ENCODE results near the gene AMDHD1.
"Not testable (repeated sequence)": the region's sequence is repeated elsewhere in the genome, so short reads cannot be mapped to it uniquely, and the experiment has no call there.

Gene AMDHD1

DNA sequence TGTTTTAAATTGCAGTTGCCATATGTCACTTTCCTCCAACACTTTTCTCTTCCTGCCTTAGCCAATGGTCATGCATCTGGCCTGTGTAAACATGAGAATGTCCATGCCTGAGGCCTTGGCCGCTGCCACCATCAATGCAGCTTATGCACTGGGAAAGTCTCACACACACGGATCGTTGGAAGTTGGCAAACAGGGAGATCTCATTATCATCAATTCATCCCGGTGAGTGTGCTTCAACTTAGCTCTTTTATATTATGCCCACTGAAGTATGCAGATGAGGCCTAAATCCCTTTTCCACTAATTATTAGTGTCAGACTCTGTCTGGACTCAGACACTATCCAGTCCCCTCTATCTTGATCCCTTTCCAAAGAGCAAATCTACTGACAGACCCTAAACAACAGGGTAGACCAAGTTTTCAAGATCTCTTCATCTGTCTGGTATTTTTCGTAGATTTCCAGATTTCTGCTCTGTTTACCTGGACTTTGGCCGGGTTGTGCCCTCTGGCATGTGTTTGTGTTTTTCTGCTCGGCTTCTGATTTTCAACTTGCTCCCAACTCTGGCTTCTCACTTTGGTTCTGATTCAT is 23.2 kb downstream of the AMDHD1 start:
- no peak for DNase-seq

DNA sequence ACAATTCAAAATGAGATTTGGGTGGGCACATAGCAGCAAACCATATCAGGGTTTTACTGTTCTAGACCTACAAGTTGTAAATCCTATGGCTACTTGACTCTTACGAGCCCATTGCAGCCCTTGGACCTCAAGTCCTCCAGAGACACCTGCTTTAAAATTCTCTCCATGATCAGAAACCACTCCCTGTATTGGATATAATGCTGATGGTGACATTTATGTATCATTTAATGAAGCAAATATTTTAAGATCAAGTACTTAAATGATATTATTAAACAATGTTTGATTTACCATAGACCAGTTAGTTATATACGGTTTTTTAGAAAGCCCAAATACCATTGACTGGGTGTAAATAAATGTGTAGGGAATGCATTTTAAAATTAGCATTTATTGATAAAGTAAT is 24.2 kb downstream of the AMDHD1 start:
- DNase-seq = no peak

DNA sequence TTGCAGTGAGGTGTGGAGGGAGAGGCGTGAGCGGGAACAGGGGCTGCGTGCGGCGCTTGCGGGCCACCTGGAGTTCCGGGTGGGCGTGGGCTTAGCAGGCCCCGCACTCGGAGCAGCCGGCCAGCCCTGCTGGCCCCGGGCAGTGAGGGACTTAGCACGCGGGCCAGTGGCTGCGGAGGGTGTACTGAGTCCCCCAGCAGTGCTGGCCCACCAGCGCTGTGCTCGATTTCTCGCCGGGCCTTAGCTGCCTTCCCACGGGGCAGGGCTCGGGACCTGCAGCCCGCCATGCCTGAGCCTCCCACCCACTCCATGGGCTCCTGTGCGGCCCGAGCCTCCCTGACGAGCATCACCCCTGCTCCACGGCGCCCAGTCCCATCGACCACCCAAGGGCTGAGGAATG is 26.0 kb downstream of the AMDHD1 start:
- DNase-seq = not testable (repeated sequence)

DNA sequence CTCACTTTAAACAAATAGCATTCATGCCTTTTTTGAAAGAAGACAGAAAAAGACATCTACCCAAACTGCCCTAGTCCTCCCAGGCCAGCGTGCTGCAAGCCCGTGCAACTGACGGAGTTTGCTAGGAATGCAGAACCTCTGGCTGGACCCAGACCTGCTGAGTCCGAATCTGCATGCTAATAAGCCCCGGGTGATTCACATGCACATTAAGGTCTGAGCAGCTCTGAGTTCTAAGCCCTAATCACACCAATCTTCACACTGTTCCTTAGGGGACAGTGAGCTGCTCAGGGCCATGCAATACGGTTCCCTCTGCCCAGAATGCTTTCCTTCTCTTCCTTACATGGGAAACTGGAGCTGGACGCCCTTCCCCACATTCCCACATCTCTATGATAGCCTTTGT is 27.8 kb downstream of the AMDHD1 start:
- DNase-seq = no peak

DNA sequence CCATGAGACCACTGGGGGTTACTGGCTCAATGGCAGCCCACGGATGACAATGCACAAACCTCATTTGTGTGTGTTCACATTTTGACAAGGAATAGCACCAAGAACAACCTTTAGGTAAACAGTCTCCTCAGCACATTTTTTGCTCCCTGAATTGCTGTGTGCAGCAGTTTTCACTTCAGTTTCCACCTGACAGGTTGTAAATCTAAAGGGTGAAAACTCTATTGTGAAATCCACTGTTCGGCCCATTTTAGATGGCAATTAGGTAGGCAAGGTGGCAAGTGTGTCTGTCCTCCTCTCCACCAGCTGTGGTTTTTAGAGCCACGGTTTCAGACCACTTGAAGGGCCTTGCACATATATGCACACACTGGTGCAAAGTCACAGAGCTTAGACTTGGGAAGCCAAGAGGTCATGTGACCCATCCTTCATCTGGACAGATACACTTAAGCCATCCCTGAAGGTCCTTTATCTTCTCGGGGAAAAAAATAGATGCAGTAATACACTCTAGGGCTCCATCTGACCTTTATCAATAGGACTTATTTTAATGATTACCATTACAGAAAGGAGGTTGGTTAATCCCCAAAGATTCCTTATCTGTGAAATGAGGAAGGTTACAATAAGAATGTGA is 29.8 kb downstream of the AMDHD1 start:
- DNase-seq = no peak

DNA sequence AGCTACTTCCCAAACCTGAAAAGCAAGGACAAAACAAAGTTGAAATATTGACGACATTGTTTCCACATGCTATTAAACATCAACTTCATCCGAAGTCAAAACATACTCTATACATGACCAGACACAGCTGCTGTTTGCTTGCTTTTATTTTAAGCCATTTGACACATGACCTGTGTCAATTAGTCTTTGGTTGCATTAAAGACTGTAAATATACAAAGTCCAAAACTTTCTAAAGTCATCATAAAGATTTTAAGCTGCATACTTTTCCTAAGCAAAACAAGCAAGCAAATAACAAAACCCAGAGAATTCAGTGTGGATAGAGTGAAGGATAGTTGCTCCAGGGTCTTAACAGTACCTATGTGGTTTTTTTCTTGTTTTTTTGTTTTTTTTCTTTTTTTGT is 31.2 kb downstream of the AMDHD1 start:
- no peak for DNase-seq

DNA sequence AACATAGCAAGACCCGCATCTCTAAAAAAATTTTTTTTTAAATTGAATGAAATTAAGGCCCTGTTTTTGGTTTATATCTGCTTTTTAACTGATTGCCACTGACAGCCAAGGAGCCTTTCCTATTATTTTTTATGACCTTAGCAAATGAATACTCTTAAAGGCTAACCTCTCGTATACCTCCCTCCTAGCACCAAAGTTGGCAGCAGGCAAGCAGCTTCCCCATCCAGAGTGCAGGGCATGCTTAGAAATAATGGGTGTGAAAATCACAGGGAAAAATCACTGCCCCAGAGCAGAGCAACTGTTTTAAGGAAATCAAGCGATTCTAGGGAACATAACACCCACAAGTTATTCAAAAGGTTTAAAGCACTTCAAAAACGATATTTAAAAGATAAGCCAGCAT is 32.4 kb downstream of the AMDHD1 start:
- DNase-seq = no peak

DNA sequence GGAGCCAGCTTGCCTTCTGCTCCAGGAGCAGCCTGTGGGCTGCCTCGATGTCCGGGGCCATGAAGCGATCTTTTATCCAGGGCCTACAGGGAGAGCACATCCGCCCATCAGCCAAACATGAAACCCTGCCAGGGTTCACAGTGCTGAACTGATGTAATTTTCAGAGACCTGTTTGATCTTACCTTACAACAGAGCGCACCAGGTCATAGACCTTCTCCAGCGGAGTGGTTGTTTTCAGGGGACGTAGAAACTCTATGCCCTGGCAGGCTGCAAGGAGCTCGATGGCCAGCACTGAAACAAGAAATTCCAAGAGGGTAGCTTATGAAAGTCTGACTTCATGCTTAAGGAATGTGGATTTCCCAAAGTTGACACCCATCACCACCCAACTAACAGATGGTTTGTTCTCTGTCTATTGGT is 33.3 kb downstream of the AMDHD1 start:
- no peak for DNase-seq

DNA sequence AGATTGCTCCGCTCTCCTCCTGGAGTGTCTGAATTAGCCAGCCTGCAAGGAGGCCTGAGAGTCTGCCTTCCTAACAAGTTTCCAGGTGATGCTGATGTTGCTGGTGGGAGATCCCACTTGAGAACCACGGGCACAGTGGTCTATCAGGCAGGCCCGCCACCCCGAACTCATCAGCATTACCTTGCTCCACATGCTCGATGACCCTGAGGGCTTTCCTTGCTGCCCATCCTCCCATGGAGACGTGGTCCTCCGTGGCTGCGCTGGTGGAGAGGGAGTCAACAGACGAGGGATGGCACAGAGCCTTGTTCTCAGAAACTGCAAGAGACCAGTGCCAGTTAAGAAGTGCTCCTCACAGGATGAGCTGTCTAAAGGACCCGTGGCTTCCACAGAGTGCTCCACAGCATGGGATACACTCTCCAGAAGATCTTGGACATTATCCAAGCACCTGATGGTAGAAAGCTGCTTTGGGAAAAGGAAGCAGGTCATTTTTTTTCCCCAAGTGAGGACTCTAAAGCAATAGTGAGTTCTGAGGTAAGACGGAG is 34.7 kb downstream of the AMDHD1 start:
- DNase-seq = no peak

DNA sequence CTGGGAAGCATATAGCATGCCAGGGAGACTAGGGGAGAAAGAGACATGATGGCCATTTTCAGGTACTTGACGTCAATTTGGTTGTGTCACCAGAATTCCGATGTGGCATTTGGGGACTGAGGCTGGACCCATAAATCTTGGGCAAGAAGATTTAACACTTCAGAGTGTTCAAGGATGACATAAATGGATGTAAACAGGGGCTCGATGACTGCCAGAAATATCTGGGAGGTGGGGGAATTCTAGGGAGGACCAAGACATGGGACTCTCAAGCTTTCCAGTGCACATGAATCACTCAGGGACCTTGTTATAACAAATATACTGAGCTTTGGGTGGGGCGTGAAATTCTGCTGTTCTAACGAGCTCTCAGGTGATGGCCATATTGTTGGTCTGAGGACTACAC is 35.2 kb downstream of the AMDHD1 start:
- no peak for DNase-seq

DNA sequence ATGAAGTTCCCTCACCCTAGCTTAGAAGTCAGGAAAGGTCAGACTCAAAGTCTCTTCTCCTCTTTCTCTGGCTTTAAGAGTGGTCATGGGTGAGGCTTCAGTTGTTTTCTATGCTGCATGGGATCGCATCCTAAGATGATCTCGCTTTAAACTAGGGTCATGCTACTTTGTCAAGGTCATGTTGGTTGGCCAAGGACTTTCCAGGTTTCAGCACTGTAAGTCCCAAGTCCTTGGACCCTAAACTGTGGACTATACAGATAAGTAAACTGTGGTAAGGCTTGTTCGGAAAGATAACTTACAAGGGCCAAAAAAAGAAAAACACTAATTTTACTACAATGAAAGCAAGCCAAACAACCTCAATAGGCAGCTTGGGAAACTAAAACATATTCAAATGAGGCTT is 35.6 kb downstream of the AMDHD1 start:
- DNase-seq = no peak

DNA sequence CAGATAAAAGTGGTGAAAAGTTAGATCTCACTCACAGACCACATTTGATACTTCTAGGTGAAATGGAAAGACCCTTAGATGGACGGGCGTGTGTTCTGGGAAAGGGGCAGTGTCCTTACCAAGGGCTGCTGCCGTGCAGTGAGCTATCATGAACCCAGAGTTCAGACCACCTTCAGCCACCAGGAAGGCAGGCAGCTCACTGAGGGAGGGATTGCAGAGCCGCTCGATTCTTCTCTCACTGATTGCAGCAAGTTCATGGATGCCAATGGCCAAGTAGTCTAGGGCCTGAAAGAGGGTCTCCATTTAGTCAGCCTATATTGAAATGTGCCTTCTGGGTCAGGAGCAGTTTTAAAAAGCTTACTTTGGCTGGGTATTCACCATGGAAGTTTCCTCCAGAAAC is 37.3 kb downstream of the AMDHD1 start:
- no peak for DNase-seq

DNA sequence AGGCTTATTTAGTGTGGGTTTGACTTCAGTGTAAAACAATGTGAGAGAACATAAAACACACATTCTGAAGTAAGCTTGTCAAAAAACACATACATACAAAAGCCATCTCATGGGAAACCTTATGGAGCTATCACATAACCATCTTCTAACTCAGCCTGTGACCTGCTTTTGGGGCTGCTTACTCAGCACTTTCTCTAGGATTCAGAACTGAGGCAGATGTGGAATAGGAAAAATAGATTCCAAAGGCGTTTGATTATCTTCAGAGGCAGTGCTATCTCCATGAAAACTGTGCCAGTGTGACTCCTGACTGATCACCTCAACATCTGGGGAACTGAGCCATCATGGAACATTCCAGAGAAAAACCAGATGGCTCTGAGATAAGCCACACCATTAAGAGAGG is 39.5 kb downstream of the AMDHD1 start:
- no peak for DNase-seq

DNA sequence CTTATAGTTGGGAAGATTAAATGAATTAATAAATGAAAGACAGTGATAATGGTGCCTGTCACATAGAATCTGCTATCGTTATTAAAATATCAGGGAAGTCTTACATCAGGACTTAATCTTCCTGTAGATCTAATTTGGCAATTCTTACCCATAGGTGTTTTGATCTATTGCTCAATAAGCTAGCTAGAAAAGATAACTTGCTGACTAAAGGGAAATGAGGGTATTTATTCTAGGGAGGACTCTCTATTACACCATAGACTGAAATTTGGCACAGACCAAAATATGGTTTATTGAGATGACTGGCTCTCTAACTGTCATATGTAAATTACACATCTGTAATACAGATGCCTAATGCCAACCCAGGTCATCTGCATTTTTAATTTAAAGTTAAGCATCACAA is 41.6 kb downstream of the AMDHD1 start:
- no peak for DNase-seq

DNA sequence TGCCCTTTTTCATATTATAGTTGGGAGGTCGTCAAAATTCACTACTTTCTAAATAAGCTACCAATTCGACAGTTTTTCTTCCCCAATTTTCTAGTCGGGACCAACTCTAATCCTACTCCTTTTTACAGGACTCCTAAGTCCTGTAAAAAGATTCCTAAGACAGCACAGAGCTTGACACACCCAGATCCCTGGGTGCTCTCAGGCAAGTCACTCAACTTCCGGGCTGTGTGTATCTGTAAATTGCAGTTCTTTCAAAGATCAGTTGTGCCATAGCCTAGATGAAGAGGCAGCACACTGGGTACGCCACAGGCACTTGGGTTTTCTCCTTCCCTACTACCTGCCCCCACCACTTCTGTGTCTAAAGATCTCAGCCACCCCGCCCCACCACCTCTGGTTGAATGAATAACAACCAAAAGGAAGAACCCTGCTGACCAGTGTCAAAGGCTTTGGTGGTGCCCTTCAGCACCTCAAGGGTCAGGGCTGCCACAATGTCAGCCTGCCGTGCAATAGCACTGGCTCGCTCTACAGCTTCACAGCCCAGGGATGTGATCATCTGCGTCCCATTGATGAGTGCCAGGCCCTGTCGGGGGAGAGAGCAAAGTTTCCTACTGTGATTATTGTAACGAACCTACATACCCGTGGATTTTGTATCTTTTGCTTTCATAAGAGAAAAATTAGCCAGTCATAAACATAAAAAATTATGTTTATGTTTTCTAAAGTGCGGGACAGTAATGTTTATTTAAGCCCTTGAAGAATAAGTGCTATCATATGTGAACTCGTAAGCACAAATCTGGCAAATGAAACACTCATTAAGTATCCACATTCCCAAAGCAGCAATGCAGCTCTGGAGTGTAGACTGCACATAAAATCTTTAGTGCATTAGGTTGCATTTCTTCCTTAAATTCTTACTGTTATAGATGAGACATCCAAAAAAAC is 43.8 kb downstream of the AMDHD1 start:
- no peak for DNase-seq

DNA sequence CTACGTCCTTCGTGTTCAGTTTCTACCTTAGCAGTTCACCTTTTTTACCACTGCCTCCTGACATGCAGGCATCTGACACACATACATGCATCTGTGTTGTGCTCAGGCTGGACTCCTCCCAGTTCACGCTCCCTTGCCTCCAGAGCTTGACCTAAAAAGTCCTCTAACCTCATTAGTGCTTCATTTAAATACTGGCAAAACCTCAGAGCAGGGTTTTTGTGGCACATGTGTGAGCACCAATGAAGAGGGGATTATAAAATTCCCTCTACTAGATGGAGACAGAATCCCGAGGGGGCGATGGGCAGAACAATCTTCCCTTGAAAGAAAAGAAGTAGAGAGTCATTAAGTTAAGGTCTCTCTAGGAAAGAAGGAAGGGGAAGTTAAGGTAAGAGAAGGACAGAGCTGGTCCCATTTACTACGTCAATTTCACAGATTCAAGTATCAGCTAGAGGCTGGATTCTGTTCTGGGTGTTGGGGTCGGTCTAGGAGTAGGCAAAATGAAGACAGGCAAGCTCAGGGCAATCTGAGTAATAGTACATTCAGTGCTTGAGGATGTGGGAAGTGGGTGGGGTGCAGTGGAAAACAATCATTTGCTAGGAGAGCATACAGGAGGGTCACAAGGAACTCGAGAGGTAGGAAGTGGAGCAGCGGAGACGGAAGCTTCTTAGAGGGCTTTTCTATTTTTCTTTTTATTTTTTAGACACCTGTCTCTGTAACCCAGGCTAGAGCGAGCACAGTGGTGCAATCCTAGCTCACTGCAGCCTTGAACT is 45.6 kb downstream of the AMDHD1 start:
- no peak for DNase-seq

DNA sequence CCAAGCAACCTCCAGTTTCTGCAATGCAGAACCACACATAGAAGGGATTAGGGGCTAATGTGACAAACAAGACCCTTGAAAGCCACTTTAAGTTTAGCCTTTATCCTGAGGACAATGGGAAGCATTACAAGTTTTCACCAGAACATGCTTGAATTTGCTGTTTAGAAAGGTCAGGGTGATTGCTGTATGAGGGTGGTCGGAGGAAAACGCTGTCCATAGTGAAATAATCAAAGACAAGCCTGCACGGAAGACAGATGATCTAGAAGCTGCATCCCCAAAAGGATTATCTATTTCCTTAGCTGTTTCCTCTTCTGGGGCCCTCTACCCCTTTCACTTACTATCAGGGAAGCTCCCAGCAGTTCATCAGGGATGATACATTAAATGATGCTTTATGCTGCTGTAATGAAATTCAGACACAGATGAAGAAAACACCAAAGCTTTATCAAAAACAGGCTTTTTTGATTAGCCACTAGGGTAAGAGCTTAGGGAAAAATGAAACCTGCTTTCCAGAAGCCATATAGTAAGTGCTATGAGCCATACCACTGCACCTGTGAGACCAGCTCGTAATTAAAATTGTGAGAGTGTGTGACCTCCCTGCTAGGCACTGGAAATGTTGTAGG is 46.5 kb downstream of the AMDHD1 start:
- DNase-seq = no peak

DNA sequence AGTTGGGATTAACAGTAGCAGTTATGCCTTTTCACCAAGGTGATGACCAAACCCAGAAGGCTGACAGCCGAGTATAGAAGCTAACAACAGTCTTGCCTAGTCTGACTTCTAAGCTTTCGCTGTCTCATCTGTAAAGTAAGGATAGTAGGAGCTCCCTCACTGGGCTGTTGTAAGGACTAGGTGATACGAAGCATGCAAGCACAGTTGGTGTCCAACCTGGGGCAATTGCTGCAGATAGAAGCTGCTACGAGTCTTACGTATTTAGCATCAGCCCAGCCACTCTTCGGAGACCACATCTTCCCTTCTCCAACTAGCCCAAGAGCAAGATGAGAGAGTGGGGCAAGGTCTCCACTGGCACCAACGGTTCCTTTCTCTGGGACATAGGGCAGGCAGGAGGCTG is 47.0 kb downstream of the AMDHD1 start:
- DNase-seq = no peak

DNA sequence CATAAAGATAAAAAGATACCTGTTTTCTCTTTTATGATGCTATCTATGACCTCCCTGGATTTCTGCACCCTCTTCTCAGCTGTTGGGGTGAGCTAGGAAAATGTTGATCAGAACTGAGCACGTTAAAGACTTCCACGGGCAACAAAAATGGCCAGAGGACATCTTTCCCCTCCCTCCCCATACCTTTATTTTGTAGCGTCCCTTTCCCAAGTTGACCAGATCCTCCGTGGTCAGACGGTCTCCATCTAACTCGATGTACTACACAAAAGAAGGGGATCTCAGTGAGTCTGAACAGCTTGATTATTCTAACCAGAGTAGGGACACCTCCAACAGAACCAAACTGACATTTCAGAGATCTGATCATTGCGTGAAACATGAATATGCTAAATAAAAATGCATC is 50.8 kb downstream of the AMDHD1 start:
- DNase-seq = no peak

DNA sequence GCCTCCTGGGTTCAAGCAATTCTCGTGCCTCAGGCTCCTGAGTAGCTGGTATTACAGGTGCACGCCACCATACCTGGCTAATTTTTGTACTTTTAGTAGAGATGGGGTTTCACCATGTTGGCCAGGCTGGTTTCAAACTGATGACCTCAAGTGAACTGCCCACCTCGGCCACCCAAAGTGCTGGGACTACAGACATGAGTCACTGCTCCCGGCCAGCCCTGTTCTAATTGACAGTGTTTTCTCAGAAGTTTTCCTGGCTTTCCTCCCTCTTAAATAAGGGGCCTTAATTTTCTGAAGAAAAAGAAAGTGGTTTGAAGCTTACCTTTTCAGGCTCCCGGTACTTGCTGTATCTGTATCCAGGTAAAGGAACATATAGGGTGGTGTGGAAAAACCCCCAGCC is 51.3 kb downstream of the AMDHD1 start:
- no peak for DNase-seq

DNA sequence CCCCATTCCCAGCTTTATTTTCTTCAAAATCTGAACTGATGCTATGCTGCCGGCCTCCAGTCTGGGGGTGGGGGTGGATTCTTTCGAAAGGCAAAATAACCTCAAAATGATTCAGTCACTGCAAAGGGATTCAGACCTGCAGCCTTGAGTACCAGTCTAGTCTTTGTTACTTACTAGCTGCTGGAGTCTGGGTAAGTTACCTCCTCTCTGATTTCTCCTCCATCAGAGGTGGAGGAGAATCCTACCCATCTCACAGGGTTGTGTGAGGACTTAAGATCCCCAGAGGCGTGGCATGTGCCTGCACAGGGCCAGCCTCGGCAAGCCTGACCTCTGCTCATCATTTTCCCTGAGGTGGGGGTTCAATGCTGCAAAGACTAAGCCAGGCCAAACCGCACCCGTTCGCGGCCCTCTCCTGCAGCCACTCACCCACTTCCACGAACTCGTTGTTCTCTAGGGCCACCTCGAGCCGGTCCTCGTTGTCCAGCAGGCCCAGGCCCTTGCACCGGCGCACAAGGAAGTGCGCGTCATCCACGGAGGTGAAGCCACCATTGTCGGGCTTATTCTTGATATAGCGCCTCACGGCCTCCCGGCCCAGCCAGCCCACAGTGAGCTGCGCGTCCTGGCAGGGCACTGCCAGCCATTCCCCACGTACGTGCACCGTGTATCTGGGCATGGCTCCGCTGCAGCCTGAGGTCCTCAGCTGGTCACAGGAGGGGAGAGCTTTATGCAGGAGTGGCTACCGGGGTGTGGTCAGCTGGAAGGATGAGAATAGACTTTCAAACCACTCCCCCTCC is 52.3 kb downstream of the AMDHD1 start:
- DNase-seq = no peak

All from NCI-H2029 treated with DMSO at 0.1 percent for 48 hours (cell line).